T-helper 1 cell treated with Interleukin-12 subunit alpha and Interleukin-12 subunit beta and Interleukin-4 antibody, amounts not matched to agents 30 μg/mL and 1 μg/mL, for 36 hours (primary cell): ENCODE results near the gene SDF2.
A peak's percentile ranks its signal among the peaks of the same experiment; 100 is the strongest.

Experiments
- H3K27ac Mint-ChIP-seq: one replicate; pipeline ENCODE4 v1.8.0; 2021; ENCODE audit warnings: mild to moderate bottlenecking, mixed read lengths
- H3K27me3 Mint-ChIP-seq: one replicate; pipeline ENCODE4 v1.8.0; 2021; ENCODE audit warnings: low read depth, mixed read lengths
- H3K36me3 Mint-ChIP-seq: one replicate; pipeline ENCODE4 v1.8.0; 2021; ENCODE audit warnings: low read depth, mixed read lengths
- H3K4me1 Mint-ChIP-seq: one replicate; pipeline ENCODE4 v1.8.0; 2021; ENCODE audit warnings: low read depth, mixed read lengths
- H3K4me3 Mint-ChIP-seq: one replicate; pipeline ENCODE4 v1.8.0; 2021; ENCODE audit warnings: mild to moderate bottlenecking, moderate library complexity, mixed read lengths
- H3K9me3 Mint-ChIP-seq: one replicate; pipeline ENCODE4 v1.8.0; 2021; ENCODE audit warnings: mixed read lengths

The SDF2 gene

GRCh38 chr17:28661635-28662526, at the start of gene SDF2, which contains the start of gene SUPT6H:
SDF2 (minus strand) TSS chr17:28661906; CDS start chr17:28661876, 30 bp downstream.
SUPT6H (plus strand) TSS chr17:28662205; CDS start chr17:28673402, 11,197 bp downstream.
- Mint-ChIP-seq H3K27ac (peak within 1 kb of the TSS; percentile 99), H3K27me3 (no peaks in the 10 kb centered on the region), H3K9me3 (no peaks in the 10 kb centered on the region), H3K4me3 (peak within 1 kb of the TSS; percentile 100), H3K4me1 (peaks cover 42% of the 10 kb centered on the region), H3K36me3 (peaks cover 39% of the 10 kb centered on the region)

DNA sequence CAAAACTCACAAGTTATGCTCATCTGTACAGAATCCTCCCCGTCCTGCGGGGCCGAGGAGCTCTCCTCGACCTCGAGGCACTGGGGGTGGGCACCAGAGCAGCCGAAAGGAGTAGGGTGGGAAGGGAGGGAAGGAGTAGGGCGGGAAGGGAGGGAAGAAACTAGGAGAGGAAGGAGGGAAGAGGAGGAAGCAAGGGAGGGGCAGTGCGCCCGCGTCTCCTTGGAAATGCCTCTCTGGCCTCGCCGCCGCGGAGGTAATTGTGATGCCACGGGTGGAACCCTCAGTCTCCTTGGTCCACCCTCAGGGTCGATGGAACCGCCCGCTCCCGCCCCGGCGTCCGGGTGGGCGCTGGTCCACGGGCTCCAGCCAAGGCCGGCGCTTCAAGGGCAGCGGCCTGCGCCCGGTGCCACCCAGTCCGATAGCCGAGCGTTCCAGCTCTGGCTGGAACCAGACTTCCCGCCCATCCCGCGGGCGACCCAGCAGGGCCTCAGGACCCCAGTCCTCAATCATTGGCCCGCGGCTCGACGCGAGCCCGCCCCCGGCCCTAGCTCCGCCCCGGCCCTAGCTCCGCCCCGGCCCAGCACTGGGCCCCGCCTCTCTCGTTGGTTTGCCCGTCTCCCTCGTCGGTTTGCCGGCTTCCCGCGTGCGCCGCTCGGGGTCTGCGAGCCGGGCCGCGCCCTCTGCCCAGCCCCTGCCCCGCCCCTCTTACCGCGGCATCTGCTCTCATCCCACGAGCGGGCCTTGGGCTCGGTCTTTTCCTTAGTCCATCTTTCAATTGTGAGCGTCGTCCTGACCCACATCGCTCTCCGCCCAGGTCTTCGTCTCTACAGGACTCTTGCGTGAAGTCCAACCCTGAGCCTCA, 49.4 kb upstream of the SDF2 start:
- Mint-ChIP-seq H3K9me3 (no peaks in the 10 kb centered on the region), H3K4me3 (peak overlapping the region; percentile 88), H3K36me3 (peaks cover 6% of the 10 kb centered on the region), H3K27me3 (peaks cover 18% of the 10 kb centered on the region), H3K4me1 (peaks cover 22% of the 10 kb centered on the region), H3K27ac (peak overlapping the region; percentile 96)

DNA sequence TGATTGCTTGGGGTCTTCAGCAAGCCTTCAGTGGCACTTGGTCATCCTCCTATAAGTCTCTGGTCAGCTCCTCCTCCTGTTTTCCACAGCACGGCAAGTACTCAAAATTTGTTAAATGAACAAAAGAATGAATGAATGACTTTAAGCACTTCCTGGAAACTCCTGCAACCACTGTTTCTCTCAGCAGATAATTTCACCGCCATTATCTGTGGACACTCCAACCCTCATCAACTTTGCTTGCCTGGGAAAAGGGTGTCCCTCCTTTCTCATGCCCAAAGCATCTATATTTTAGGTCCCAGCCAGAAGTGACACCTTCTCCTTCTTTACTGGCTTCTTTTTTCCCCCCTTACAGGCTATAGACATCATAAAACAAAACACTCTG, 45.6 kb upstream of the SDF2 start:
- no peak overlapping the region for H3K4me3 Mint-ChIP-seq

DNA sequence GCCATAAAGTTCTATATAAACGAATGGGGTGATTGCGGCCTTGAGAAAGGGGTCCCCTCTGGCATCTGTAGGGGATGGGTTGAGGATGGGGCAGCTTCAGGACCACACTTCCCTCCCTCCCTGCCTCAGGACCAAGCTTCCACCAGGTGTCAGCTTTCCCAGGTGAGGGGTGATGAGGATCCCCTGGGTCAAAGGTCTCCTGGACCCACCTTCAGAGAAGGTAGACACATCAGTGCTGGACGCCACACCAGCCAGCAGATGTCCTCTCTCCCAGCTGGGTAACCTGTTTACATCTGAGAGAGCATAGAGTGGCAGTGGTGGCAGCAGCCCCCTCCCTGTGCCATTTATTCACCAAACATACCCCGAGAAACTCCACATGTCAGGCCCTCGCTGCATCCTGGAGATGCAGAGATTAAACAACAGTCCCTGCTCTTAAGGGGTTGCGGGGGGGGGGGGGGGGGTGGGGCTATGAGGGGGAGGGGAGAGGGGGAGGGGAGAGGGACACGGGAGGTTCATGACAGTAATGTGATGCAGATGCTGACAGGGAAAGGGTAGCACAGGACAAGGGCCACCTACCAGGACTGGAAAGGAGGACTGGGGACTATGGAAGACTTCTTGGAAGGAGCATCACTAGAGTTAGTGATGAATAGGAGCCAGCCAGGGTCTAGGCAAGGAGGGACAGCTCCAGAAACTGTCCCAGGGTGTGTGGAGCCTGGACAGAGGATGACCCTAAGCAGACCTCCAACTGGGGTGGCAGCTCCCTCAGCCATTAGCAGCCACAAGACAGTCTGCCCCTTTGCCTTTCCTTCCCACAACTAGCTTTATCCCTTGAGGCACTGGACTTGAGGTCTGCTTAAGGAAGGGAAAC, 45.0 kb upstream of the SDF2 start:
- Mint-ChIP-seq H3K36me3 (peaks cover 17% of the 10 kb centered on the region), H3K9me3 (no peaks in the 10 kb centered on the region), H3K27me3 (no peaks in the 10 kb centered on the region), H3K27ac (no peak overlapping the region), H3K4me3 (no peak overlapping the region), H3K4me1 (peaks cover 15% of the 10 kb centered on the region)

More for the DNA sequence above, 45.6 kb upstream of the SDF2 start:
- Mint-ChIP-seq H3K27me3 (no peaks in the 10 kb centered on the region), H3K9me3 (no peaks in the 10 kb centered on the region), H3K27ac (peak overlapping the region; percentile 44), H3K4me1 (peaks cover 18% of the 10 kb centered on the region), H3K36me3 (peaks cover 17% of the 10 kb centered on the region)

- Mint-ChIP-seq H3K27me3 (no peaks in the 10 kb centered on the region), H3K9me3 (no peaks in the 10 kb centered on the region), H3K27ac (no peak overlapping the region), H3K36me3 (peaks cover 19% of the 10 kb centered on the region), H3K4me3 (no peak overlapping the region), H3K4me1 (peaks cover 13% of the 10 kb centered on the region)
These were observed 44.1 kb upstream of the SDF2 start for GRCh38 chr17:28705728-28706334.

DNA sequence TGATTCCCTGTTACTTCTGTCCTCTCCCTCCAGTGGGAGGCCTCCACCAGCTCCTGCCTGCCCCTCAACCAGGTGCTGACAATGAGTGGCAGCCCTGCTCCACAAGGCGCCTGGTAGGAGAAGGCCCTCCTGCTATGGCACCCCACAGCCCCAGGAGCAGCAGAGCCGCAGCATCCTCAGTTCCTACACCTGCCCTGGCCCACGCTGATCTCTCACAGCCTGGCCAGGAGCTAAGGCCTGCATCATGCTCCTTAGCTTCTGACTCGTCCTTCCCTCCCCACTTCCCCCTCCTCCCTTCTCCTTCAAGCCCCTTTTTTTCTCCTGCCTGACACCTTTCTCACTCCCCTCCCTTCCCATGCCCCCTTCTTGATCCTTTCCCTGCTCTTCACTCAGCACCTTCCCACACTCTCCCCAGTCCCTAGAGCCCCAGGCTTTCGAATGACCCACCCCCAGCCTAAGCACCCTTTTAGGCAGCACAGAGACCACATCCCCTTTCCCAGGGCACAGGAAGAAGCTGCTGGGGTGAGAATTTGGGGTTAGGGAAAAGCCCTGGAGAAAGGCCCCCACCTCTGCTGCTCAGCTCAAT, 43.5 kb upstream of the SDF2 start:
- Mint-ChIP-seq H3K27ac (no peak overlapping the region), H3K36me3 (peaks cover 24% of the 10 kb centered on the region)

DNA sequence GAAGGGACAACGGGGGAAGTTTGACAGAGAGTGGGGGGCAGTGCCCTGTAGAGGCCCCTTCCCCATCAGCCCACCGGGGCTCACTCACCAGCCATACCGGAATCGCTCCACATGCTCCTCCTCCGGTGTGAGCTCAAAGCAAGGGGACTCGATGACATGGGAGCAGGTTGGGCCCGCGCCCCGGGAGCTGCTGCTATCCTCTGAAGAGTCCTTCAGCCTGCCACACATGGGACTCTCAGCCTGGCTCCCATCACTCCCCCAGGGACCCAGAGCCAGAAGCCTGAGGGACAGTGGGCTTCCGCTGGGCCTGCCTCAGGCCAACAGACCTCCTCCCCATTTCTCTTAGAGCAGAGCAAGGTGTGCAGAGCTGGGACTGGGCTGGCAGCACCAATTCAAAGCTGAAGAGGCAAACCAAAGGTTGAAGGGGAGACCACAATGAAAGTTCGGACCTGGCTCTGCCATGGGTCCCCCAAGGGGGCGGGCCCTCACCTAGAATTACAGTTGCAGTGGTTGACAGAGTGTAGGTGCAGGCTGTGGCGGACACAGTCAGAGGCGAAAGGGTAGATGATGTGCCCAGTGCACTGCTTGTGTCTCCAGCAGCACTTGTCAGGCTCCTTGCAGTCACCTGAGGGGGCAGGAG, 42.6 kb upstream of the SDF2 start:
- no peak overlapping the region for H3K4me3 Mint-ChIP-seq
- peaks cover 8% of the 10 kb centered on the region for H3K4me1 Mint-ChIP-seq
- no peaks in the 10 kb centered on the region for H3K27me3 Mint-ChIP-seq
- peaks cover 31% of the 10 kb centered on the region for H3K36me3 Mint-ChIP-seq
- H3K9me3 Mint-ChIP-seq, result no peaks in the 10 kb centered on the region
- H3K27ac Mint-ChIP-seq, result no peak overlapping the region

More for the DNA sequence above, 43.5 kb upstream of the SDF2 start:
- peaks cover 10% of the 10 kb centered on the region for H3K4me1 Mint-ChIP-seq
- no peak overlapping the region for H3K4me3 Mint-ChIP-seq
- H3K9me3 Mint-ChIP-seq, result no peaks in the 10 kb centered on the region
- H3K27me3 Mint-ChIP-seq, result no peaks in the 10 kb centered on the region

DNA sequence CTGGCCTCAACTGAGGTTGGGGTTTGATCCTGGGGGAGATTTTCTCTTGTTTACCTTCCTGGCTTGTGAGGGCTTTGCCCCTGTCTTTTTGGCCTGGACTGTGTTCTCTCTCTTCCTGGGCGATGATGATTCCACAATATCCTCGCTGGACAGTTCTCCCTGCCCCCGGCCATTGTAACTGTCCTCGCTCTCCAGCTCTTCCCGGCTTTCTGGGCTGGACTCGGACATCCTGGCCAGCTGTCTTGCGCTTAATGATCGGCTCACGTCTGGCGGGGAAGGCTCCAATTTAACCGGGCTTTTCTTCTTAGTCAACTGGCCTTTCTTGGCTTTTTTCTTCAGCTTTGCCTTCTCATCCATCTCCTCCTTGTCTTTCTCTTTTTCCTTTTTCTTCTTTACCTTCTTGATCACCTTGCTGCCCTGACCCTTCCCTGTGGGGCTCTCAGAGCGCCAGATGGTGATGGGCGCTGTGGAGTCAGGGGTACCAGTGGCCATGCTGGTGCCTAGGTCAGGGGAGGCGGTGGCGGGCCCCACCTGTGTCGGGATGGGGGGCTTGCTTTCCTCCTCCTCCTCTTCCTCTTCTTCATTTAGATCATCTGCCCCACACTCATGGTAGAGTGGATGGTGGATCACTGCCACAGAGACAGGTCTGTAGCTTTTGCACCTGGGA, 42.0 kb upstream of the SDF2 start:
- no peaks in the 10 kb centered on the region for H3K27me3 Mint-ChIP-seq
- H3K36me3 Mint-ChIP-seq, result peaks cover 36% of the 10 kb centered on the region
- no peak overlapping the region for H3K27ac Mint-ChIP-seq
- H3K4me3 Mint-ChIP-seq, result no peak overlapping the region
- peaks cover 8% of the 10 kb centered on the region for H3K4me1 Mint-ChIP-seq
- no peaks in the 10 kb centered on the region for H3K9me3 Mint-ChIP-seq

GRCh38 chr17:28702752-28703150, 41.0 kb upstream of the SDF2 start:
- Mint-ChIP-seq H3K27me3 (no peaks in the 10 kb centered on the region), H3K36me3 (peaks cover 39% of the 10 kb centered on the region), H3K9me3 (no peaks in the 10 kb centered on the region), H3K27ac (peak overlapping the region; percentile 34), H3K4me1 (peaks cover 8% of the 10 kb centered on the region), H3K4me3 (no peak overlapping the region)

- Mint-ChIP-seq H3K36me3 (peaks cover 40% of the 10 kb centered on the region), H3K9me3 (no peaks in the 10 kb centered on the region), H3K4me3 (no peak overlapping the region), H3K27me3 (no peaks in the 10 kb centered on the region), H3K4me1 (peaks cover 4% of the 10 kb centered on the region), H3K27ac (peak overlapping the region; percentile 34)
These were observed 40.5 kb upstream of the SDF2 start for GRCh38 chr17:28702026-28702751.

- peaks cover 44% of the 10 kb centered on the region for H3K36me3 Mint-ChIP-seq
- no peaks in the 10 kb centered on the region for H3K9me3 Mint-ChIP-seq
- no peak overlapping the region for H3K4me3 Mint-ChIP-seq
- no peaks in the 10 kb centered on the region for H3K27me3 Mint-ChIP-seq
- H3K27ac Mint-ChIP-seq, result no peak overlapping the region
- peaks cover under 1% of the 10 kb centered on the region for H3K4me1 Mint-ChIP-seq
These were observed 39.3 kb upstream of the SDF2 start for GRCh38 chr17:28700830-28701492.

DNA sequence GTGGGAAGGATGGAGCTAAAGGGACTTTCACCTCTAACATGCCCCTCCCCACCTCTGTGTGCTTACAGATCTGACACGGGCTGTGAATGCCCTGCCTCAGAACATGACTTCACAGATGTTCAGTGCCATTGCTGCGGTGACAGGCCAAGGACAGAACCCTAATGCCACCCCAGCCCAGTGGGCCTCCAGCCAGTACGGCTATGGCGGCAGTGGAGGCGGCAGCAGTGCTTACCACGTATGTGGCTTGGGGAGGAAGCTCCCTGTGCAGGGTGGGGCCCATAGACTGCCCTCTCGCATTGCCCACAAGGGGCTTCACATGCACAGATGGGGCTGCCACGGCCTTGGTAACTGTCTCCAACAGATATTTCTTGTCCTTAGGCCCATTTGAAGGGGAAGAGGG, 38.6 kb upstream of the SDF2 start:
- Mint-ChIP-seq H3K27me3 (no peaks in the 10 kb centered on the region), H3K4me3 (no peak overlapping the region), H3K36me3 (peaks cover 46% of the 10 kb centered on the region), H3K4me1 (no peaks in the 10 kb centered on the region), H3K9me3 (no peaks in the 10 kb centered on the region), H3K27ac (no peak overlapping the region)
